ENCODE data around the gene TNNT3.

Gene TNNT3

DNA sequence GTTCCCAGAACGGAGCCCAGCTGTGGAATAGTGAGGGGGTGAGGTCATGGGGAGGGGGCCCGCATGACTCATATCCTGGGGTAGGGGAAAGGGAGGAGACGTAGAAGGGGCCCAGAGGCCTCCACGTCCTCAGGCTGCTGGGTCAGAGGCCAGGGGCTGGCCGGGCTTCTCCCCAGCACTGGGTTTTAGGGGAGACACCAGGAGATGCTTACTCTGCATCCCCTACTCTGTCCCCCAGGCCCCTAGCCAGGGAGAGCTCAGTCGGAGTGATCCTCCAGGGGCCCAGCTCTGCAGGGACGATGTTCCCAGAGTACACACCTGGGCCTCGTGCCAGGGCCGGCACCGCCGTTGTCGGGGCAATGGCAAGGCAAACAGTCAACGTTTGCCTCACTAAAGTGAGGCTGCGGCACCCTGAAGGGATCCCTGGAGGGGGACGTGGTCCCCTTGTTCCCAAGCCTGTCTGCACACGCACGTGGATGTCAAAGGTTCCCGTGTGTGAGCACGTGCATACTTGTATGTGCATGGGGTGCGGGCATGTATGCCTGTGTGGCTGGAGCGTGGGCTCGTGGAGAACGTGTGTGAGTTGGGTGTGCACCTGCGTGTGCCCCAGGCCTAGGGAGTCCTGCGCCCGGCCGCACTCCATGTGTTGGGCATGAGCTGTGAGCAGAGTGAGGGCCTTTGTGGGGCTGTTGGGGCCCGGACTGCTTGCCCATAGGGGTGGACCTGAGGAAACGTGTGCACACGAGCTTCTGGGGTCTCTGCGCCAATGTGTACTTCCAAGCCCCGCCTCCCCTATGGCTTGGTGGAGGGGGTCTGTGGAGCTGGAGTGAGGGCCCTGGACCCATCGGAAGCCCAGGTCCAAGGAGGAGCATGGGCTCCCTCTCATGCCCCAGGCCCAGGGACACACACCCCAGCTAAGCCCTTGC is 42.0 kb upstream of the TNNT3 start:
- H3K27ac ChIP-seq (ENCODE audit: low read length): no peak overlapping the region
- DNase-seq (no peak), ATAC-seq (ENCODE audit: insufficient read depth, low read depth) (no peak)
- no peak overlapping the region for H3K9ac ChIP-seq (ENCODE audit: low read depth, low read length)
- no peaks in the 10 kb centered on the region for H3K9me3 ChIP-seq (ENCODE audit: insufficient read depth, low read length, severe bottlenecking)
- H3K4me2 ChIP-seq (ENCODE audit: insufficient read depth, low read length): no peak overlapping the region
- H3K4me3 ChIP-seq (ENCODE audit: low read depth in 1 of 2, low read length in 2 of 2): no peak overlapping the region
- H3K4me1 ChIP-seq (ENCODE audit: insufficient read depth, low read length): no peaks in the 10 kb centered on the region
- no peaks in the 10 kb centered on the region for H3K27me3 ChIP-seq (ENCODE audit: insufficient read depth, low read length, poor library complexity)
- no peak overlapping the region for H2AFZ ChIP-seq (ENCODE audit: low read depth, low read length)
- TF ChIP-seq EZH2 (IDR thresholded peaks at IDR 0.05; ENCODE audit: borderline replicate concordance, low read depth, low read length, severe bottlenecking): no peak
- TF ChIP-seq, protein P1, sequence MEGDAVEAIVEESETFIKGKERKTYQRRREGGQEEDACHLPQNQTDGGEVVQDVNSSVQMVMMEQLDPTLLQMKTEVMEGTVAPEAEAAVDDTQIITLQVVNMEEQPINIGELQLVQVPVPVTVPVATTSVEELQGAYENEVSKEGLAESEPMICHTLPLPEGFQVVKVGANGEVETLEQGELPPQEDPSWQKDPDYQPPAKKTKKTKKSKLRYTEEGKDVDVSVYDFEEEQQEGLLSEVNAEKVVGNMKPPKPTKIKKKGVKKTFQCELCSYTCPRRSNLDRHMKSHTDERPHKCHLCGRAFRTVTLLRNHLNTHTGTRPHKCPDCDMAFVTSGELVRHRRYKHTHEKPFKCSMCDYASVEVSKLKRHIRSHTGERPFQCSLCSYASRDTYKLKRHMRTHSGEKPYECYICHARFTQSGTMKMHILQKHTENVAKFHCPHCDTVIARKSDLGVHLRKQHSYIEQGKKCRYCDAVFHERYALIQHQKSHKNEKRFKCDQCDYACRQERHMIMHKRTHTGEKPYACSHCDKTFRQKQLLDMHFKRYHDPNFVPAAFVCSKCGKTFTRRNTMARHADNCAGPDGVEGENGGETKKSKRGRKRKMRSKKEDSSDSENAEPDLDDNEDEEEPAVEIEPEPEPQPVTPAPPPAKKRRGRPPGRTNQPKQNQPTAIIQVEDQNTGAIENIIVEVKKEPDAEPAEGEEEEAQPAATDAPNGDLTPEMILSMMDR (IDR thresholded peaks at IDR 0.05; ENCODE audit: borderline replicate concordance, extremely low read depth, low read length, poor library complexity, severe bottlenecking): no peak
- no peaks in the 10 kb centered on the region for H3K79me2 ChIP-seq (ENCODE audit: insufficient read depth, low read length)
- no peaks in the 10 kb centered on the region for H4K20me1 ChIP-seq (ENCODE audit: insufficient read depth, low read length)
- no peaks in the 10 kb centered on the region for H3K36me3 ChIP-seq (ENCODE audit: insufficient read depth, low read length)

DNA sequence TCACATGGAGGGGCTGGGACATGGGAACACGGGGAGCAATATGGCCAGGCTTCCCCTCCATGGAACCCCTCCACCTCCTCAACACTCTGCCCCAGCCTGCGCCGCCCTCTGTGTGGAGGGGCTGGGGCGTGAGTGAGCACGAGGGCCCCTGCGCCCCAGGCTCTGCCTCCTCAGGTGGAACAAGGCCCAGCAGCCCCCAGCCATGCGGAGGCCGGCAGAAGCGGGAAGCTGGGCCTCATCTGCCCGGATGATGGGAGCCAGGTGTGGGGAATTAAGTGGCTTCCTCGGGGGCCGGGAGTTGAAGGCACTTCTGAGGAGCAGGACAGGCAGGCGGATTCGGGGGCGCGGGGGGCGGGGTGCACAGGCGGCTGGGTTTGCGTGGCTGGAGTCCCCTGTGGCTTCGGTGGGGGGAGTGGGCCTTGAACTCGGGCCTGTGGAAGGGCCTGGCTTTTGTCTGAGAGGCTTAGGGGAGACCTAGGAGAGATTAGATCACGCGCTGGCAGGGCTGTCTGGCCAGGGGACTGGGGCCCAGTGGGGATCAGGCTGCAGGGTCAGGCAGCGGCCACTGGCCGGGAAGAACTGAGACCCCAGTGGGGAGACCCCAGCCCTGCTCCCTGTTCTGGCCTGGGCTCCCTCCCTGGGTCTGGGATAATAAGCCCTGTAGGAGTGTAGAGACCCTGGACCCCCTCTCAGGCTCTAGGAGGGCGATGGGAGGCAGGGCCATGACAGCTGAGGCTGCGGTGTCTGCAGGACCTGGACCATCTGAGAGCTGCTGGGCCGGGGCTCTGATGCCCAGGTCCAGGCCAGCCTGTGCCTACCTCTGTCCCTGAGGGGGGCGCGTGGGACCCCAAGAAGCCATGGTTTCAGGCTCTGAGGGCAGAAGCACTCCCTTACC is 41.1 kb upstream of the TNNT3 start:
- Histone ChIP-seq H3K9ac (ENCODE audit: low read depth, low read length) (no peak overlapping the region), H3K4me3 (ENCODE audit: low read depth in 1 of 2, low read length in 2 of 2) (no peak overlapping the region), H3K9me3 (ENCODE audit: insufficient read depth, low read length, severe bottlenecking) (no peaks in the 10 kb centered on the region), H4K20me1 (ENCODE audit: insufficient read depth, low read length) (no peaks in the 10 kb centered on the region), H3K79me2 (ENCODE audit: insufficient read depth, low read length) (no peaks in the 10 kb centered on the region), H3K4me1 (ENCODE audit: insufficient read depth, low read length) (no peaks in the 10 kb centered on the region), H2AFZ (ENCODE audit: low read depth, low read length) (no peak overlapping the region), H3K4me2 (ENCODE audit: insufficient read depth, low read length) (no peak overlapping the region), H3K27me3 (ENCODE audit: insufficient read depth, low read length, poor library complexity) (no peaks in the 10 kb centered on the region), H3K27ac (ENCODE audit: low read length) (no peak overlapping the region), H3K36me3 (ENCODE audit: insufficient read depth, low read length) (no peaks in the 10 kb centered on the region)
- no peak for ATAC-seq (ENCODE audit: insufficient read depth, low read depth)
- TF ChIP-seq, protein P1 (IDR thresholded peaks at IDR 0.05; ENCODE audit: borderline replicate concordance, extremely low read depth, low read length, poor library complexity, severe bottlenecking): no peak
- TF ChIP-seq EZH2 (IDR thresholded peaks at IDR 0.05; ENCODE audit: borderline replicate concordance, low read depth, low read length, severe bottlenecking): no peak
- DNase-seq: no peak

DNA sequence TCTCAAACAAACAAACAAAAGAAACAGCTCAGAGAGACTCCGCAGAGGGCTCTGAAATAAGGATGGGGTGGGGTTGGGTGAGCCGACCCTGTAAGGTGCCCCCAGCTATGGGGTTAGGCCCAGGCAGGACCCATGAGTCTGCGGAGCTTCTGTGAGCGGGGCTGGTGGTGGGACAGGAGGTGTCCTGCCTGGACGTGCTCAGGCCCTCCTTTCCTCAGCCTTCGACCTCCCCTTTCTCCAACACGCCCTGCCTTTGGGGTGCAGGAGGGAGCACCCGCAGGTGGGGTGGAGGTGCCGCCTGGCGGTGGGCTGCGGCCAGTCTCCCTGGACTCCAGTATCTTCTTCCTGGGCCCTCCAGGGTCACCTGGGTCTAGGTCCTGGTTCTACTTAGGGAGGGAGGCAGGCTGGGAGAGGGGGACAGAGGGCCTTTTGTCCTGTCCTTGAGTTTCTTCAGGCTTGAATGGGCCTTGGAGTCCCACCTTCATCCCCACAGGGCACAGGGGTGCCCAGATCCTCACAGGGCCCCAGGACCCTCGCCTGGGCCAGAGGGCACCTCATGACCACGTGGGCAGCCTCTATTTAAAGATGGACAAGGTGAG is 40.1 kb upstream of the TNNT3 start:
- Histone ChIP-seq H3K36me3 (ENCODE audit: insufficient read depth, low read length) (no peaks in the 10 kb centered on the region), H2AFZ (ENCODE audit: low read depth, low read length) (no peak overlapping the region), H3K4me3 (ENCODE audit: low read depth in 1 of 2, low read length in 2 of 2) (no peak overlapping the region), H3K9ac (ENCODE audit: low read depth, low read length) (no peak overlapping the region), H3K27me3 (ENCODE audit: insufficient read depth, low read length, poor library complexity) (no peaks in the 10 kb centered on the region), H3K79me2 (ENCODE audit: insufficient read depth, low read length) (no peaks in the 10 kb centered on the region), H4K20me1 (ENCODE audit: insufficient read depth, low read length) (no peaks in the 10 kb centered on the region), H3K4me2 (ENCODE audit: insufficient read depth, low read length) (no peak overlapping the region), H3K27ac (ENCODE audit: low read length) (no peak overlapping the region), H3K4me1 (ENCODE audit: insufficient read depth, low read length) (no peaks in the 10 kb centered on the region), H3K9me3 (ENCODE audit: insufficient read depth, low read length, severe bottlenecking) (no peaks in the 10 kb centered on the region)
- DNase-seq (no peak), ATAC-seq (ENCODE audit: insufficient read depth, low read depth) (no peak)
- TF ChIP-seq, protein P1 (IDR thresholded peaks at IDR 0.05; ENCODE audit: borderline replicate concordance, extremely low read depth, low read length, poor library complexity, severe bottlenecking): no peak
- TF ChIP-seq EZH2 (IDR thresholded peaks at IDR 0.05; ENCODE audit: borderline replicate concordance, low read depth, low read length, severe bottlenecking): no peak

Measured in DND-41 (cell line).